NB4 (cell line): ENCODE data around the gene PAK5.

Experiments used
- DNase-seq: peaks from one replicate; pipeline ENCODE4 v3.0.0; 2010; ENCODE audit warnings: low read depth
- H3K4me3 ChIP-seq: one replicate; pipeline ENCODE4 v1.5.1; 2011; ENCODE audit warnings: mild to moderate bottlenecking, low read depth, low read length, moderate library complexity
- MYC ChIP-seq: IDR thresholded peaks from 2 replicates; pipeline ENCODE4 v1.6.1; 2011; ENCODE audit warnings: low read depth, low read length
- POLR2A ChIP-seq: IDR thresholded peaks from 2 replicates; pipeline ENCODE4 v1.6.1; 2011; ENCODE audit warnings: mild to moderate bottlenecking; ENCODE audit not compliant: insufficient read length; ENCODE audit errors: extremely low read depth
- TF ChIP-seq, protein P1 (sequence below): IDR thresholded peaks from 2 replicates; pipeline ENCODE4 v1.6.1; 2011; ENCODE audit warnings: low read depth, low read length
- TF ChIP-seq, protein P2 (sequence below): IDR thresholded peaks from one replicate; pipeline ENCODE4 v1.5.1; 2012; ENCODE audit warnings: low read depth, low read length

PAK5 gene

DNA sequence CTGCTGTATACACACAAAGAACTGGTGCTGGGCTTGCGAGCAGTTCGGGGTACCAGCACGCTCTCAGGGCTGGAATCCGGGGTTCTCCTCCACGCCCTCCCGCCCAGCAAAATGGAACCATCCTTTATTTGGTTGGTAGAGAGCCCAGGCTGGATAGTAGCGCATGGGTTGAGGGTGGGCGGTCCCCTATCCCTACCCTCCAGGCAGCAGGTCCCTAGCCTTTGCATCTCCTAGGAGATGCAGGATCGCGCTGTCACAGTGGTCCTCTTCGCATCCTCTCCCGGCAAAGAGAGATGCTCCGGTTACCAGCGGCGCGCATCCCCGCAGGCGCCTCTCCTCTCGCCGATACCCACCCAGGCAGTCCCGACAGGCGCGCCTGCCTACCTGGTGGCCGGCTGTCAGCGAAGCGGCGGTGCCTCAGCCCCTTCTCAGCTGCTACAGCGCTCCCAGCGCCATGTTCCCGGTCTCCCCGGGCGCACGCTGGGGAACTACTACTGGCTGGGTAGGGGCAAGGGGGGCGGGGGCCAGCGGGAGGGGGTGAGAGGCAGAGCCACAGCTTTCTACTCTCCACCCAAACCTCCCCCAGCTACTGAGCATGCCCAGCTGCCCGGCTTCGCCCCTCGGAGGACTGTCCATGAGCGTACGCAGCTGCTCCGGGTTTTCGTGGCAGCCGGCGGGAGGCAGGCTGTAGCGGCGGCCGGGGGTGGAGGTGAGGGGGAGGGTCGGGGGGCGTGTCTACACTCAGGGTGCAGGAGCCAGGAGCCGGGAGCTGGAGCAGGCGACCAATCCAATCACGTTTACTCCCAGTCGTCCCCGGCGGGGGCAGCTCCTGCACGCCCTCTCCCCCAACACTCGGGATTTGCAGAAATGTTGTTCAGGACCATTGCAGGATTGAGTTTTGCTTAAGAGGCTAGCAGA, at the start of gene PAK5:
Gene PAK5 (minus strand): TSS at position 699 of the 918 bp plus-strand sequence. CDS start 194,748 bp downstream, outside the sequence.
- TF ChIP-seq, protein P1, sequence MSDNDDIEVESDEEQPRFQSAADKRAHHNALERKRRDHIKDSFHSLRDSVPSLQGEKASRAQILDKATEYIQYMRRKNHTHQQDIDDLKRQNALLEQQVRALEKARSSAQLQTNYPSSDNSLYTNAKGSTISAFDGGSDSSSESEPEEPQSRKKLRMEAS, result no peak
- no peak for TF ChIP-seq MYC
- TF ChIP-seq POLR2A, result no peak
- TF ChIP-seq, protein P2, sequence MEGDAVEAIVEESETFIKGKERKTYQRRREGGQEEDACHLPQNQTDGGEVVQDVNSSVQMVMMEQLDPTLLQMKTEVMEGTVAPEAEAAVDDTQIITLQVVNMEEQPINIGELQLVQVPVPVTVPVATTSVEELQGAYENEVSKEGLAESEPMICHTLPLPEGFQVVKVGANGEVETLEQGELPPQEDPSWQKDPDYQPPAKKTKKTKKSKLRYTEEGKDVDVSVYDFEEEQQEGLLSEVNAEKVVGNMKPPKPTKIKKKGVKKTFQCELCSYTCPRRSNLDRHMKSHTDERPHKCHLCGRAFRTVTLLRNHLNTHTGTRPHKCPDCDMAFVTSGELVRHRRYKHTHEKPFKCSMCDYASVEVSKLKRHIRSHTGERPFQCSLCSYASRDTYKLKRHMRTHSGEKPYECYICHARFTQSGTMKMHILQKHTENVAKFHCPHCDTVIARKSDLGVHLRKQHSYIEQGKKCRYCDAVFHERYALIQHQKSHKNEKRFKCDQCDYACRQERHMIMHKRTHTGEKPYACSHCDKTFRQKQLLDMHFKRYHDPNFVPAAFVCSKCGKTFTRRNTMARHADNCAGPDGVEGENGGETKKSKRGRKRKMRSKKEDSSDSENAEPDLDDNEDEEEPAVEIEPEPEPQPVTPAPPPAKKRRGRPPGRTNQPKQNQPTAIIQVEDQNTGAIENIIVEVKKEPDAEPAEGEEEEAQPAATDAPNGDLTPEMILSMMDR, result no peak
- no peak for DNase-seq
- no peak within 1 kb of the TSS for H3K4me3 ChIP-seq

DNA sequence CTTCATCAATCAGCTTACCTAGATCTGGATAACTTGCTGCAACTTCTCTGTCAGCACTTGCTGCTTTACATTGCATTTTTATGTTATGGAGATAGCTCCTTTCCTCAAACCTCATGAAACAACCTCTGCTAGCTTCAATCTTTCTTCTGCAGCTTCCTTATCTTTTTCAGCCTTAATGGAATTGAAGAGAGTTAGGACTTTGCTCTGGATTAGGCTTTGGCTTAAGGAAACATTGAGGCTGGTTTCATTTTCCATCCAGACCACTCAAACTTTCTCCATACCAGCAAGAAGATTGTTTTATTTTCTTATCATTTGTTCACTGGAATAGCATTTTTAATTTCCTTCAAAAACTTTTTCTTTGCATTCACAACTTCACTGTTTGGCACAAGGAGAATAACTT, 48.8 kb upstream of the PAK5 start:
- DNase-seq, result no peak
- no peak for TF ChIP-seq MYC
- TF ChIP-seq POLR2A, result no peak
- TF ChIP-seq, protein P2, result no peak
- TF ChIP-seq, protein P1, result no peak
- no peak overlapping the region for H3K4me3 ChIP-seq

DNA sequence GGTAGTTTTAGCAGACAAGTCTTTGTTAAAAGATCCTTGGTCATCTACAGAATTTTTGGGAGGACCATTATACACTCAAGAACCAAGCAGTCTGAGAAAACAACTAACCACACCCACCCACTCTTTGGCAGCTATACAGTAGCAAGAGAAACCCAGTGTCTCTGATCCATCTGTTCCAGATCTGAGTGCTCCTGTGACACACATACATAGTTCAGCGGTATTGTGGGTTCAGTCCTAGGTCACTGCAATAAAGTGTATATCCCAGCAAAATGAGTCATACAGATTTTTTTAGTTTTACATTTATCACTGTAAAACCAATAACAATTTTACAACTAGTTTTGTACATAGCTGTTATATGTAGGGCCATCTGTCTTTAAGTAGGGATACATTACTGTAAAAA, 47.4 kb upstream of the PAK5 start:
- no peak overlapping the region for H3K4me3 ChIP-seq
- TF ChIP-seq, protein P2, result no peak
- TF ChIP-seq MYC (no peak), POLR2A (no peak)
- TF ChIP-seq, protein P1, result no peak
- no peak for DNase-seq

DNA sequence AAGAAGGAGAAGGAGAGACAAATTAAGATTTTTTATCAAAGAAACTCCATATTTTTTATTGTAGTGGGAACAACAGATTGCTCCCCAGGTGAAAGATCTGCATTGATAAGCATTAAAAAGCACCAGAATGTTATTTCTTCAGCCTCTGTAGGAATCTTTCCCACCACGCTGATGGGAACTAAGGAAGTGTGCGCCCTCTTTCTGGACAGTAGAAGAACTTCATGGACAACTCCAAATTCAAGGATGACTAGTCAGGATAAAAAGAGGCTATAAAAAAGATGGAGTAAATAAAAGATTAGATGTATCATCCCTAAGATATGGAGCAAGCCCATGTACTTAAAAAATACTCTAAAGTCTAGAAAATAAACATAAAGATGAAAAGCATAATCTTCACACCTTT, 45.8 kb upstream of the PAK5 start:
- no peak for DNase-seq
- no peak overlapping the region for H3K4me3 ChIP-seq
- TF ChIP-seq POLR2A (no peak), MYC (no peak)
- TF ChIP-seq, protein P1, result no peak
- TF ChIP-seq, protein P2, result no peak

DNA sequence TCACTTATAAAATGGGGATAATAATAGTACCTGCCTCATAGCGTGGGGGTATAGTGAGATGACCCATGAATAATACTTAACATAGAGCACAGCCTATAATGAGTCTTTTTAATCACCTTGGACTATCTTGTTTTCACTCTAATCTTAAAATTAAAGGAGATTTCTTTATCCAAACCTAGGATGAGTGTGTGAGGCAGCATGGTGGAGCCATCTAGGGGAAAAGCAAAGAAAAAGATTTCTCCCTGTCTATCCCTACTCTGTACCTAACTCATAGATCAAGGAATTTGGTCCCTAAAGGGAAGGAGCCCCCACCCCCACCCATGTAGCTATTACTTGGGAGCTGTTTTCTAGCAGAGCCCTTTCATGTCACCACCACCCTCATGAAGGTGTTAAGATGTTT, 45.2 kb upstream of the PAK5 start:
- no peak for DNase-seq
- no peak overlapping the region for H3K4me3 ChIP-seq
- no peak for TF ChIP-seq POLR2A
- TF ChIP-seq, protein P2, result no peak
- TF ChIP-seq, protein P1, result no peak
- TF ChIP-seq MYC, result no peak
